Lower leg skin (tissue), 4 donors: ENCODE data around the gene CCDC93. TPM values are rescaled to one million over a fixed set of nuclear protein-coding genes. Genes with fewer than 3 reads are reported as not detected.
A peak's percentile ranks its signal among the peaks of the same experiment; 100 is the strongest.
"Not testable (repeated sequence)": the region's sequence is repeated elsewhere in the genome, so short reads cannot be mapped to it uniquely, and the experiment has no call there.

Source experiments
- DNase-seq, 2 donors: peaks; one replicate each; pipeline ENCODE4 v3.0.0-alpha.2; 2019; ENCODE audit warnings: low spot score in 2 of 2
- H3K4me3 ChIP-seq: fragments of 200-600 bp; sonication (generic); 2 replicates; pipeline ENCODE4 v1.5.1; 2017; ENCODE audit warnings: mild to moderate bottlenecking, low read depth; ENCODE audit not compliant: poor library complexity, severe bottlenecking
- CTCF ChIP-seq, 3 donors: fragments of 450-650 bp; IDR thresholded peaks; one replicate each; pipeline ENCODE4 v1.5.1; 2016; ENCODE audit warnings: antibody characterized with exemption in 3 of 3, mild to moderate bottlenecking in 3 of 3, moderate library complexity in 2 of 3
- POLR2A ChIP-seq, 2 donors: fragments of 450-650 bp; IDR thresholded peaks; one replicate each; pipeline ENCODE4 v1.6.1; 2016 to 2017; ENCODE audit warnings: antibody characterized with exemption in 2 of 2, mild to moderate bottlenecking in 1 of 2, moderate library complexity in 1 of 2
- WGBS, 2 donors: methylation state at CpG; one replicate each; pipeline ENCODE4 v1.1.5; 2018; 5-methylcytosine and 5-hydroxymethylcytosine counted together
- intact Hi-C: fragments of 100-400 bp; cut with DNase I; formaldehyde crosslinking; loops from one replicate; pipeline ENCODE4 v1.15.0; 2023; ENCODE audit warnings: low total_unique reads
- total RNA-seq, 4 donors: library from RNA; depleted of rRNA; stranded (reverse); fragments of >200 nt; gene quantifications; one replicate each; pipeline ENCODE4 v1.1.0, GENCODE V29; 2016

CCDC93 gene
- total RNA-seq, 4 donors from 2014 or later, result 11.8 to 26.2 (median 20.0) TPM

DNA sequence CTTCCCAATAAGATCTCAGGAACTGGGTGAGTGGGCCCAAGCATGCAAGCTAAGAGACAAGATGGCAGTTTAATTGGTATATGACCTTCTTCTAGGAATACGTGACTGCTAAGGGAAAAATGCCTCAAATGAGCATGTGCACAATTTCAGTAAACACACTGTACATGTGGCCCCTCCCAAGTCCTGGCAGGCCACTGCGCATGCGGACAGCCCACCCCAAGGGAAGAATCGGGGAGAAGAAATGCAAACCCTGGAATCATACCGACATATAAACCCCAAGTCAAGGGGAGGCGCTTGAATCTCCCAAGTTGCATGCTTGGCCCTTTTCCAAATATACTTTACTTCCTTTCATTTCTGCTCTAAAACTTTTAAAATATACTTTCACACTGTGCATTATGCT, 15.2 kb upstream of the CCDC93 start:
- DNase-seq, result no peak
- TF ChIP-seq CTCF (IDR thresholded peaks at IDR 0.05) (no peak), POLR2A (IDR thresholded peaks at IDR 0.05) (no peak)
- intact Hi-C loops, result no loop called here
- no peak overlapping the region for H3K4me3 ChIP-seq
- WGBS, 2 donors, result 91 to 93% methylated on average over 6 of the region's 6 CpGs

GRCh38 chr2:118021356-118021755, 7.5 kb upstream of the CCDC93 start:
- intact Hi-C loops, result no loop called here
- no peak overlapping the region for H3K4me3 ChIP-seq

GRCh38 chr2:118019821-118020220, 6.0 kb upstream of the CCDC93 start:
- intact Hi-C loops, result no loop called here
- no peak for DNase-seq
- H3K4me3 ChIP-seq, result no peak overlapping the region
- TF ChIP-seq CTCF (IDR thresholded peaks at IDR 0.05), result no peak
- TF ChIP-seq POLR2A (IDR thresholded peaks at IDR 0.05), result no peak
- WGBS, 2 donors, result 76 to 79% methylated on average over 1 of the region's 1 CpG

More at GRCh38 chr2:118021356-118021755, 7.5 kb upstream of the CCDC93 start:
- DNase-seq, result no peak
- no peak for TF ChIP-seq POLR2A (IDR thresholded peaks at IDR 0.05)
- TF ChIP-seq CTCF (IDR thresholded peaks at IDR 0.05), result no peak

GRCh38 chr2:118016911-118017310, 3.0 kb upstream of the CCDC93 start:
- TF ChIP-seq CTCF (IDR thresholded peaks at IDR 0.05) (no peak), POLR2A (IDR thresholded peaks at IDR 0.05) (no peak)
- DNase-seq, result peak in 1 of 2 donors; percentile 56
- H3K4me3 ChIP-seq, result no peak overlapping the region
- WGBS, 2 donors, result 70 to 80% methylated on average over 5 of the region's 5 CpGs
- intact Hi-C loops, result no loop called here

- H3K4me3 ChIP-seq, intact Hi-C loops: not testable (repeated sequence)
- DNase-seq, result peak in 1 of 2 donors; percentile 20
- WGBS, 2 donors, result 78 to 88% methylated on average over 10 of the region's 10 CpGs
Measured at GRCh38 chr2:118015761-118016160, 1.9 kb upstream of the CCDC93 start.

GRCh38 chr2:118014492-118014824, 588 bp upstream of the CCDC93 start:
- DNase-seq, result peak in 1 of 2 donors; percentile 86
- peak overlapping the region; percentile 91 for H3K4me3 ChIP-seq
- intact Hi-C loops, result no loop called here
- 0 to 1% methylated on average over 17 of the region's 17 CpGs for WGBS, 2 donors
- TF ChIP-seq CTCF (IDR thresholded peaks at IDR 0.05), result no peak
- no peak for TF ChIP-seq POLR2A (IDR thresholded peaks at IDR 0.05)
